ENCODE measurements around the gene NCAN.

The NCAN gene

DNA sequence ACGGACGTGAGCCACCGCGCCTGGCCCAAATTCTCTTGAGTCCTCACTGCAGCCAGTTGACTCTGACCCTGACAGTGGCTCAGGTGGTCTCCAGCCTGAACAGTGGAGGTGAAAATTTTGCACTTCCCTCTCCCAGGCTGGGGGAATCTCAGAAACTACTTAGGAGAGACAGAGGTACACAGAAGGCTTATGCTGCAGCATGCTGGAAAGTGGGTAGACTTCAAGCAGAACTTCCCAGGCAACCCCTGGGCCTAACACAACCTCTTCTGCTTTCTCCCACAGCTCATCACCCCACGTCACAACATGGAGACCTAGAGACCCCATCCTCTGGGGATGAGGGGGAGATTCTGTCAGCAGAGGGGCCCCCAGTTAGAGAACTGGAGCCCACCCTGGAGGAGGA, 14.4 kb downstream of the NCAN start:
- no peaks in the 10 kb centered on the region for H3K4me1 ChIP-seq (ENCODE audit: control insufficient read depth, insufficient read depth, low read length, unreplicated experiment)
- H2AFZ ChIP-seq (ENCODE audit: low read length, unreplicated experiment), result no peak overlapping the region
- H3K4me3 ChIP-seq (ENCODE audit: low read depth, low read length), result no peak overlapping the region
- no peaks in the 10 kb centered on the region for H3K79me2 ChIP-seq (ENCODE audit: control insufficient read depth, insufficient read depth, low read length, unreplicated experiment)
- H3K27me3 ChIP-seq (ENCODE audit: insufficient read depth, low read length), result peaks cover 8% of the 10 kb centered on the region
- no peaks in the 10 kb centered on the region for H3K36me3 ChIP-seq (ENCODE audit: insufficient read depth, low read length)
- no peak overlapping the region for H3K27ac ChIP-seq (ENCODE audit: low read depth, low read length)

- H3K27ac ChIP-seq (ENCODE audit: low read depth, low read length), result no peak overlapping the region
- no peak overlapping the region for H2AFZ ChIP-seq (ENCODE audit: low read length, unreplicated experiment)
- H3K4me3 ChIP-seq (ENCODE audit: low read depth, low read length), result no peak overlapping the region
- H3K27me3 ChIP-seq (ENCODE audit: insufficient read depth, low read length), result peaks cover 8% of the 10 kb centered on the region
- H3K79me2 ChIP-seq (ENCODE audit: control insufficient read depth, insufficient read depth, low read length, unreplicated experiment), result no peaks in the 10 kb centered on the region
- no peaks in the 10 kb centered on the region for H3K4me1 ChIP-seq (ENCODE audit: control insufficient read depth, insufficient read depth, low read length, unreplicated experiment)
- H3K36me3 ChIP-seq (ENCODE audit: insufficient read depth, low read length), result no peaks in the 10 kb centered on the region
Measured at GRCh38 chr19:19226663-19227062, 14.9 kb downstream of the NCAN start.

DNA sequence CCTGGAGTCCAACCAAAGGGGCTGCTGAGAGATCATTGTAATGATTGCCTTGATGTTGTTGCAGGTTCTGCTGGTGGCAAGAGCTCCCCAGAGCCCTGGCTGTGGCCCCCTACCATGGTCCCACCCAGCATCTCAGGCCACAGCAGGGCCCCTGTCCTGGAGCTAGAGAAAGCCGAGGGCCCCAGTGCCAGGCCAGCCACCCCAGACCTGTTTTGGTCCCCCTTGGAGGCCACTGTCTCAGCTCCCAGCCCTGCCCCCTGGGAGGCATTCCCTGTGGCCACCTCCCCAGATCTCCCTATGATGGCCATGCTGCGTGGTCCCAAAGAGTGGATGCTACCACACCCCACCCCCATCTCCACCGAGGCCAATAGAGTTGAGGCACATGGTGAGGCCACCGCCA, 15.5 kb downstream of the NCAN start:
- H3K27me3 ChIP-seq (ENCODE audit: insufficient read depth, low read length), result peaks cover 10% of the 10 kb centered on the region

GRCh38 chr19:19229701-19230100, 17.9 kb downstream of the NCAN start:
- H2AFZ ChIP-seq (ENCODE audit: low read length, unreplicated experiment), result no peak overlapping the region
- H3K79me2 ChIP-seq (ENCODE audit: control insufficient read depth, insufficient read depth, low read length, unreplicated experiment), result no peaks in the 10 kb centered on the region
- no peaks in the 10 kb centered on the region for H3K36me3 ChIP-seq (ENCODE audit: insufficient read depth, low read length)
- H3K27ac ChIP-seq (ENCODE audit: low read depth, low read length), result no peak overlapping the region
- no peak overlapping the region for H3K4me3 ChIP-seq (ENCODE audit: low read depth, low read length)
- H3K4me1 ChIP-seq (ENCODE audit: control insufficient read depth, insufficient read depth, low read length, unreplicated experiment), result no peaks in the 10 kb centered on the region
- H3K27me3 ChIP-seq (ENCODE audit: insufficient read depth, low read length), result peaks cover 11% of the 10 kb centered on the region

More for the DNA sequence above, 15.5 kb downstream of the NCAN start:
- no peaks in the 10 kb centered on the region for H3K79me2 ChIP-seq (ENCODE audit: control insufficient read depth, insufficient read depth, low read length, unreplicated experiment)
- H3K4me3 ChIP-seq (ENCODE audit: low read depth, low read length), result no peak overlapping the region
- H3K4me1 ChIP-seq (ENCODE audit: control insufficient read depth, insufficient read depth, low read length, unreplicated experiment), result no peaks in the 10 kb centered on the region
- H3K27ac ChIP-seq (ENCODE audit: low read depth, low read length), result no peak overlapping the region
- no peaks in the 10 kb centered on the region for H3K36me3 ChIP-seq (ENCODE audit: insufficient read depth, low read length)
- no peak overlapping the region for H2AFZ ChIP-seq (ENCODE audit: low read length, unreplicated experiment)

- H3K27ac ChIP-seq (ENCODE audit: low read depth, low read length), result no peak overlapping the region
- H3K4me3 ChIP-seq (ENCODE audit: low read depth, low read length), result no peak overlapping the region
- no peak overlapping the region for H2AFZ ChIP-seq (ENCODE audit: low read length, unreplicated experiment)
- no peaks in the 10 kb centered on the region for H3K36me3 ChIP-seq (ENCODE audit: insufficient read depth, low read length)
- H3K4me1 ChIP-seq (ENCODE audit: control insufficient read depth, insufficient read depth, low read length, unreplicated experiment), result no peaks in the 10 kb centered on the region
- H3K27me3 ChIP-seq (ENCODE audit: insufficient read depth, low read length), result peaks cover 6% of the 10 kb centered on the region
- no peaks in the 10 kb centered on the region for H3K79me2 ChIP-seq (ENCODE audit: control insufficient read depth, insufficient read depth, low read length, unreplicated experiment)
Measured at GRCh38 chr19:19230999-19231398, 19.2 kb downstream of the NCAN start.

DNA sequence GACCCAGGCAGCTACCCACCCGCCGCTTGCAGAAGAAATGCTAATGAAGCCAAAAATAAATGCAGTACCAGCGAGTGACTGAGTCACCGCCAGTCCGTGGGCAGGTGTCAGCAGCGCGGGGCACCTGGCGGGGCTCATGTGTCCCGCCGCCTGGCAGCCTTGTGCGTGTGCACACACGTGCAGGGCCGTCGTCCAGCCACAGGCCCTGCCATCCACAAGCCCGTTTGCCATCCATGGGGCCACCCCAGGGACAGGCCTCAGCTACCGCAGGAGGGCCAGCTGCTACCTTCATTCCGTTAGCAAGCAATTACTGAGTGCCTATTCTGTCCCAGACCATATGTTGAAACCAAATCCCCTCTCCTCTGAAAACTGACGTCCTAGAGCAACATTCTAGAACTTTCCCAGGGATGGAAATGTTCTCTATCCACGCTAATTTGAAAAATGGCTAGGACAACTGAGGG, 20.5 kb downstream of the NCAN start:
- H3K27ac ChIP-seq (ENCODE audit: low read depth, low read length), result no peak overlapping the region
- no peak overlapping the region for H2AFZ ChIP-seq (ENCODE audit: low read length, unreplicated experiment)
- peaks cover 6% of the 10 kb centered on the region for H3K27me3 ChIP-seq (ENCODE audit: insufficient read depth, low read length)
- no peaks in the 10 kb centered on the region for H3K79me2 ChIP-seq (ENCODE audit: control insufficient read depth, insufficient read depth, low read length, unreplicated experiment)
- H3K4me1 ChIP-seq (ENCODE audit: control insufficient read depth, insufficient read depth, low read length, unreplicated experiment), result no peaks in the 10 kb centered on the region
- H3K36me3 ChIP-seq (ENCODE audit: insufficient read depth, low read length), result no peaks in the 10 kb centered on the region
- no peak overlapping the region for H3K4me3 ChIP-seq (ENCODE audit: low read depth, low read length)

- Histone ChIP-seq H3K79me2 (ENCODE audit: control insufficient read depth, insufficient read depth, low read length, unreplicated experiment) (no peaks in the 10 kb centered on the region), H3K36me3 (ENCODE audit: insufficient read depth, low read length) (no peaks in the 10 kb centered on the region), H3K4me3 (ENCODE audit: low read depth, low read length) (no peak overlapping the region), H2AFZ (ENCODE audit: low read length, unreplicated experiment) (no peak overlapping the region), H3K27ac (ENCODE audit: low read depth, low read length) (no peak overlapping the region), H3K4me1 (ENCODE audit: control insufficient read depth, insufficient read depth, low read length, unreplicated experiment) (no peaks in the 10 kb centered on the region), H3K27me3 (ENCODE audit: insufficient read depth, low read length) (peaks cover 6% of the 10 kb centered on the region; the same call in 1 of the 2 replicates)
Measured at GRCh38 chr19:19234220-19234816, 22.6 kb downstream of the NCAN start.

DNA sequence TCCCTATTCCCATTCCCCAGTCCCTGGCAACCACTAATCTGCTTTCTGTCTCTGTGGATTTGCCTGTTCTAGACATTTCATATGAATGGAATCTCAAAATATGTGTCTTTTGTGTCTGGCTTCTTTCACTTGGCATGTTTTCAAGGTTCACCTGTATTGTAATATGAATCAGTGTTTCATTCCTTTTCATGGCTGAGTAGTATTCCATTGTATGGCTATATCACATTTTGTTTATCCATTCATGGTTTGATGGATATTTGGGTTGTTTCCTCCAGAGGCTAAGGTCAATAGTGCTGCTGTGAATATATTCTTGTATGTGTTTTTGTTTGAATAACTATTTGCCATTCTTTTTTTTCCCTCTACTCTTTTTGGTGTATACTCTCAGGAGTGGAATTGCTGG, 24.4 kb downstream of the NCAN start:
- no peak overlapping the region for H3K4me3 ChIP-seq (ENCODE audit: low read depth, low read length)
- H3K79me2 ChIP-seq (ENCODE audit: control insufficient read depth, insufficient read depth, low read length, unreplicated experiment), result no peaks in the 10 kb centered on the region
- H3K4me1 ChIP-seq (ENCODE audit: control insufficient read depth, insufficient read depth, low read length, unreplicated experiment), result no peaks in the 10 kb centered on the region
- H2AFZ ChIP-seq (ENCODE audit: low read length, unreplicated experiment), result no peak overlapping the region
- H3K27ac ChIP-seq (ENCODE audit: low read depth, low read length), result no peak overlapping the region
- H3K36me3 ChIP-seq (ENCODE audit: insufficient read depth, low read length), result no peaks in the 10 kb centered on the region
- H3K27me3 ChIP-seq (ENCODE audit: insufficient read depth, low read length), result peaks cover 10% of the 10 kb centered on the region; the same call in 1 of the 2 replicates

- no peaks in the 10 kb centered on the region for H3K79me2 ChIP-seq (ENCODE audit: control insufficient read depth, insufficient read depth, low read length, unreplicated experiment)
- H3K4me3 ChIP-seq (ENCODE audit: low read depth, low read length), result no peak overlapping the region
- no peak overlapping the region for H2AFZ ChIP-seq (ENCODE audit: low read length, unreplicated experiment)
- H3K27me3 ChIP-seq (ENCODE audit: insufficient read depth, low read length), result 0 out of 2 replicates have a peak, but pooled peaks cover 4% of the 10 kb centered on the region
- no peaks in the 10 kb centered on the region for H3K36me3 ChIP-seq (ENCODE audit: insufficient read depth, low read length)
- H3K4me1 ChIP-seq (ENCODE audit: control insufficient read depth, insufficient read depth, low read length, unreplicated experiment), result no peaks in the 10 kb centered on the region
- no peak overlapping the region for H3K27ac ChIP-seq (ENCODE audit: low read depth, low read length)
Measured at GRCh38 chr19:19238126-19238894, 26.6 kb downstream of the NCAN start.

DNA sequence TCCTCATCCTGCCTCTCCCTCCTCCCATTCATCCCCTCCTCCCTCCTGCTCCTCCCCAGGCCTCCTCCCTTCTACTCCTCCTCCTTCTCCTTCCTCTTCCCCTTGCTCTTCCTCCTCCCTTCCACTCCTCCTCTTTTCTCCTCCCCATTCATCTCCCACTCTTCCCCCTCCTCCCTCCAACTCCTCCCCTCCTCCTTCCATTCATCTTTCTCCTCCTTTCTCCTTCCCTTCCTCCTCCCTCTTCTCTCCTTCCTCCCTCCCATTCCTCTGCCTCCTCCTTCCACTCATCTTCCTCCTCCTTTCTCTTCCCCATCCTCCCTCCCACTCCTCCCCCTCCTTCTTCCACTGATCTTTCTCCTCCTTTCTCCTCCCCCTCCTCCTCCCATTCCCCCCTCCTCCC, 27.9 kb downstream of the NCAN start:
- Histone ChIP-seq H3K27me3 (ENCODE audit: insufficient read depth, low read length) (0 out of 2 replicates have a peak, but pooled peaks cover 4% of the 10 kb centered on the region), H3K36me3 (ENCODE audit: insufficient read depth, low read length) (no peaks in the 10 kb centered on the region), H3K27ac (ENCODE audit: low read depth, low read length) (no peak overlapping the region), H3K4me1 (ENCODE audit: control insufficient read depth, insufficient read depth, low read length, unreplicated experiment) (no peaks in the 10 kb centered on the region), H3K79me2 (ENCODE audit: control insufficient read depth, insufficient read depth, low read length, unreplicated experiment) (no peaks in the 10 kb centered on the region), H2AFZ (ENCODE audit: low read length, unreplicated experiment) (no peak overlapping the region), H3K4me3 (ENCODE audit: low read depth, low read length) (no peak overlapping the region)

DNA sequence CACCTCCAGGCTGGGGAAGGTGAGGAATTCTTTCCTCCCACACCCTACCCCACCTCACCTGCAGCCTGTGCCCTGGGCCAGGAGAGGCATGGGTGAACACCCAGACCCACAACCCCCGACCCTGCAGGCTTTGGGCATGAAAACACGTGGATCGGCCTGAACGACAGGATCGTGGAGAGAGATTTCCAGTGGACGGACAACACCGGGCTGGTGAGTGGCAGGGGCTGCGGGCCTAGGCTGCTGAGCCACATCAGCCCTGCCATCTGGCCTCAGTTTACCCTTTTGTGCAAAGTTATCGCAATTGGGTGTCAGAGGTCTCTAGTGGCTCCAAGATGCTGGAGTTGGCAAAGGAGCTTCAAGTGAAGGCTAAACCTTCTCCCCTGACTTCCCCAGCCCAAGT, 28.7 kb downstream of the NCAN start:
- no peaks in the 10 kb centered on the region for H3K36me3 ChIP-seq (ENCODE audit: insufficient read depth, low read length)
- no peak overlapping the region for H2AFZ ChIP-seq (ENCODE audit: low read length, unreplicated experiment)
- H3K4me3 ChIP-seq (ENCODE audit: low read depth, low read length), result no peak overlapping the region
- no peaks in the 10 kb centered on the region for H3K4me1 ChIP-seq (ENCODE audit: control insufficient read depth, insufficient read depth, low read length, unreplicated experiment)
- H3K27ac ChIP-seq (ENCODE audit: low read depth, low read length), result no peak overlapping the region
- 0 out of 2 replicates have a peak, but pooled peaks cover 4% of the 10 kb centered on the region for H3K27me3 ChIP-seq (ENCODE audit: insufficient read depth, low read length)
- H3K79me2 ChIP-seq (ENCODE audit: control insufficient read depth, insufficient read depth, low read length, unreplicated experiment), result no peaks in the 10 kb centered on the region

All from ACC112 (cell line).